ENCODE data around the gene PNMT.

Gene PNMT

GRCh38 chr17:39667945-39668924 lies at the start of gene PNMT:
Gene PNMT, plus strand, starts transcription at chr17:39668453. Its CDS starts 23 bp downstream, at chr17:39668476.
- FAIRE-seq, result peak; percentile 77
- peak; percentile 63 for DNase-seq (ENCODE audit: extremely low spot score, insufficient read length, low read depth)

- DNase-seq (ENCODE audit: extremely low spot score, insufficient read length, low read depth) (no peak), FAIRE-seq (no peak)
Observed at GRCh38 chr17:39618956-39619785, 49.1 kb upstream of the PNMT start.

- no peak for DNase-seq (ENCODE audit: extremely low spot score, insufficient read length, low read depth)
- FAIRE-seq, result no peak
Observed at GRCh38 chr17:39619786-39620101, 48.5 kb upstream of the PNMT start.

GRCh38 chr17:39621523-39622379 lies 46.5 kb upstream of the PNMT start:
- FAIRE-seq, result peak; percentile 97
- peak; percentile 84 for DNase-seq (ENCODE audit: extremely low spot score, insufficient read length, low read depth)

- DNase-seq (ENCODE audit: extremely low spot score, insufficient read length, low read depth), result no peak
- FAIRE-seq, result no peak
Observed at GRCh38 chr17:39622380-39623006, 45.8 kb upstream of the PNMT start.

GRCh38 chr17:39623356-39623950 lies 44.8 kb upstream of the PNMT start:
- DNase-seq (ENCODE audit: extremely low spot score, insufficient read length, low read depth), result peak; percentile 53
- peak; percentile 95 for FAIRE-seq

- DNase-seq (ENCODE audit: extremely low spot score, insufficient read length, low read depth) (no peak), FAIRE-seq (no peak)
Observed at GRCh38 chr17:39624313-39624712, 43.9 kb upstream of the PNMT start.

- FAIRE-seq (no peak), DNase-seq (ENCODE audit: extremely low spot score, insufficient read length, low read depth) (no peak)
Observed at GRCh38 chr17:39625198-39625785, 43.0 kb upstream of the PNMT start.

- FAIRE-seq (no peak), DNase-seq (ENCODE audit: extremely low spot score, insufficient read length, low read depth) (no peak)
Observed at GRCh38 chr17:39626171-39627046, 41.8 kb upstream of the PNMT start, which contains the start of gene PPP1R1B. Gene PPP1R1B, plus strand, starts transcription at chr17:39626952. Its CDS starts 441 bp downstream, at chr17:39627393.

GRCh38 chr17:39627047-39627711 lies 41.1 kb upstream of the PNMT start:
- DNase-seq (ENCODE audit: extremely low spot score, insufficient read length, low read depth), result no peak
- no peak for FAIRE-seq

- FAIRE-seq (no peak), DNase-seq (ENCODE audit: extremely low spot score, insufficient read length, low read depth) (no peak)
Observed at GRCh38 chr17:39627712-39628516, 40.3 kb upstream of the PNMT start.

GRCh38 chr17:39628655-39629493 lies 39.4 kb upstream of the PNMT start:
- DNase-seq (ENCODE audit: extremely low spot score, insufficient read length, low read depth), result no peak

GRCh38 chr17:39629494-39629880 lies 38.8 kb upstream of the PNMT start:
- DNase-seq (ENCODE audit: extremely low spot score, insufficient read length, low read depth), result no peak
- no peak for FAIRE-seq

More at GRCh38 chr17:39628655-39629493, 39.4 kb upstream of the PNMT start:
- no peak for FAIRE-seq

GRCh38 chr17:39629898-39630297 lies 38.4 kb upstream of the PNMT start:
- no peak for FAIRE-seq
- no peak for DNase-seq (ENCODE audit: extremely low spot score, insufficient read length, low read depth)

GRCh38 chr17:39631403-39631802 lies 36.9 kb upstream of the PNMT start:
- DNase-seq (ENCODE audit: extremely low spot score, insufficient read length, low read depth) (no peak), FAIRE-seq (no peak)
